Lung (tissue), 12 donors: Measurements from ENCODE around the gene RAB8B. TPM values are rescaled to one million over a fixed set of nuclear protein-coding genes. Genes with fewer than 3 reads are reported as not detected.

Experiments
- ATAC-seq: fragments of 200-7000 bp; cut with Tn5 transposase; one replicate; pipeline ENCODE4 v1.9.1; 2020; ENCODE audit warnings: moderate number of reproducible peaks; ENCODE audit not compliant: insufficient read depth, low FRiP score
- DNase-seq, 3 donors: peaks; one replicate each; pipeline ENCODE4 v3.0.0-alpha.2; 2013 to 2017
- H3K27ac ChIP-seq, 2 donors: one replicate each; pipeline ENCODE4 v1.5.1; 2013; ENCODE audit warnings: mild to moderate bottlenecking in 2 of 2, moderate library complexity in 2 of 2, control low read depth in 1 of 2, inconsistent platforms in 1 of 2, low read depth in 1 of 2, low read length in 1 of 2
- H3K27me3 ChIP-seq, 3 donors: one replicate each; pipeline ENCODE4 v1.5.1; 2013; ENCODE audit warnings: low read length in 2 of 3; ENCODE audit not compliant: control insufficient read depth in 3 of 3, insufficient read depth in 3 of 3
- H3K36me3 ChIP-seq, 4 donors: one replicate each; pipeline ENCODE4 v1.5.1; 2013; ENCODE audit warnings: low read length in 4 of 4, mild to moderate bottlenecking in 1 of 4, moderate library complexity in 1 of 4; ENCODE audit not compliant: control insufficient read depth in 4 of 4, insufficient read depth in 4 of 4
- H3K4me1 ChIP-seq, 5 donors: one replicate each; pipeline ENCODE4 v1.5.1; 2013; ENCODE audit warnings: low read length in 5 of 5, mild to moderate bottlenecking in 2 of 5, moderate library complexity in 1 of 5; ENCODE audit not compliant: control insufficient read depth in 5 of 5, insufficient read depth in 5 of 5
- H3K4me3 ChIP-seq: one replicate; pipeline ENCODE4 v1.5.1; 2013; ENCODE audit warnings: mild to moderate bottlenecking, control low read depth, moderate library complexity
- H3K9ac ChIP-seq, 2 donors: one replicate each; pipeline ENCODE4 v1.5.1; 2013; ENCODE audit warnings: low read length in 2 of 2, control low read depth in 1 of 2; ENCODE audit not compliant: insufficient read depth in 1 of 2
- H3K9me3 ChIP-seq, 4 donors: one replicate each; pipeline ENCODE4 v1.5.1; 2013; ENCODE audit warnings: low read length in 3 of 4, mild to moderate bottlenecking in 1 of 4, moderate library complexity in 1 of 4; ENCODE audit not compliant: control insufficient read depth in 4 of 4, insufficient read depth in 3 of 4
- WGBS, 2 donors: extraction: QIAGEN DNeasy Blood & Tissue Kit; methylation state at CpG; one replicate each; pipeline ENCODE4 v1.1.7; 2013; 5-methylcytosine and 5-hydroxymethylcytosine counted together
- polyA plus RNA-seq, 2 donors: library from polyadenylated mRNA; stranded (reverse); fragments of 200-250 nt; gene quantifications; one replicate each; pipeline ENCODE4 v1.2.1, GENCODE V29; 2013
- total RNA-seq, 2 donors: library from RNA; depleted of rRNA in 1 of 2; stranded (reverse); fragments of >200 nt in 1 of 2; gene quantifications; one replicate each; pipeline ENCODE4 v1.2.1, GENCODE V29; 2014 to 2021
- TF ChIP-seq, protein P1 (sequence below): IDR thresholded peaks from 2 replicates; pipeline ENCODE4 v1.5.1; 2012; ENCODE audit warnings: mild to moderate bottlenecking; ENCODE audit errors: control extremely low read depth, extremely low read depth
- donor health status: control.
- donor health status: control.
- donor health status: Bipolar disorder and iron deficiency.
- donor health status: healthy.
- donor health status: DM: yes; HTN: yes; CAD: no.

Gene RAB8B
- total and polyA plus RNA-seq, 4 donors = 10.0 to 88.9 (median 35.7) TPM

DNA sequence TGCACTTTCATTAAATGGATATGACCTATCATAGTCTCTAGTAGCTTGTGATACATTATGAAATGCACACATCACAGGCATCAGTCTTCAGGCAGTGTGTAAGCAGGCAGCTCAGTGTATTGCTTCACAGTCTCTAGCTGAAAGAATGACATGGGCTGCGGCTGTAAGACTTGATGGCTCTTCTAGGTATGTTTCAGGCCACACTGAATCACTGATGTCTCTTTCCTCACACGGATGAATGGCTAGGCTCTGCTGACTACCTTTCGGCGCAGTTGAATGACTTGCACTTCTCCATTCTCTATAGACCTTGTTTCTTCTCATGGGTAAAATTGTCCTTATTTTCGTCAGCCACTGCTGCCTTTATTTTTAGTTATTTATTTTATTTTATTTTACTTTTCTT, 103.4 kb downstream of the RAB8B start:
- Histone ChIP-seq H3K4me3 (no peak overlapping the region), H3K9me3 (no peaks in the 10 kb centered on the region), H3K9ac (no peak overlapping the region), H3K27me3 (no peaks in the 10 kb centered on the region), H3K4me1 (no peaks in the 10 kb centered on the region), H3K27ac (no peak overlapping the region), H3K36me3 (peaks cover 0 to 16% (median 0%) of the 10 kb centered on the region in 4 donors)
- ATAC-seq = no peak
- DNase-seq = no peak
- WGBS, 2 donors = 86 to 94% methylated on average over 5 of the region's 5 CpGs
- TF ChIP-seq, protein P1, sequence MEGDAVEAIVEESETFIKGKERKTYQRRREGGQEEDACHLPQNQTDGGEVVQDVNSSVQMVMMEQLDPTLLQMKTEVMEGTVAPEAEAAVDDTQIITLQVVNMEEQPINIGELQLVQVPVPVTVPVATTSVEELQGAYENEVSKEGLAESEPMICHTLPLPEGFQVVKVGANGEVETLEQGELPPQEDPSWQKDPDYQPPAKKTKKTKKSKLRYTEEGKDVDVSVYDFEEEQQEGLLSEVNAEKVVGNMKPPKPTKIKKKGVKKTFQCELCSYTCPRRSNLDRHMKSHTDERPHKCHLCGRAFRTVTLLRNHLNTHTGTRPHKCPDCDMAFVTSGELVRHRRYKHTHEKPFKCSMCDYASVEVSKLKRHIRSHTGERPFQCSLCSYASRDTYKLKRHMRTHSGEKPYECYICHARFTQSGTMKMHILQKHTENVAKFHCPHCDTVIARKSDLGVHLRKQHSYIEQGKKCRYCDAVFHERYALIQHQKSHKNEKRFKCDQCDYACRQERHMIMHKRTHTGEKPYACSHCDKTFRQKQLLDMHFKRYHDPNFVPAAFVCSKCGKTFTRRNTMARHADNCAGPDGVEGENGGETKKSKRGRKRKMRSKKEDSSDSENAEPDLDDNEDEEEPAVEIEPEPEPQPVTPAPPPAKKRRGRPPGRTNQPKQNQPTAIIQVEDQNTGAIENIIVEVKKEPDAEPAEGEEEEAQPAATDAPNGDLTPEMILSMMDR = no peak

DNA sequence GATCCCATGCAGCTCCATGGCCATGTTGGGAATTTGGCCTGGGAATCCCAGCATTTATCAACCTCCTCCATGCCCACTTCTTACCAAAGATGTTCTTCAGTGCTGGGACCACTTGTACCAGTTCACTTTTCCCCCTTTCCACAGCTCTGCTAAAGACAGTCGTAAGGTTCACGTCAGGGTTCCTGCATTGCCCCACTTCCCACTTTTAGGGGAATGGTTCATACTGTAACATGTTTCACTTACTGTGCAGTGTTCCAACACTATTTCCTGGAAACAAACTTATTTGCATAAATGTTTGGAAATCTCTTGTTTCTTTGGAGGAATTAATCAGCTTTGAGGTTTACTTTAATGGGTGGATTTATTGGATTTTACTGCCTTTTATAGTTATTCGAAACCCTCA, 105.0 kb downstream of the RAB8B start:
- DNase-seq (no peak), ATAC-seq (no peak)
- Histone ChIP-seq H3K27me3 (no peaks in the 10 kb centered on the region), H3K36me3 (peaks cover 0 to 10% (median 1%) of the 10 kb centered on the region in 4 donors), H3K4me3 (no peak overlapping the region), H3K4me1 (no peaks in the 10 kb centered on the region), H3K9me3 (no peaks in the 10 kb centered on the region), H3K27ac (no peak overlapping the region), H3K9ac (no peak overlapping the region)
- TF ChIP-seq, protein P1 = no peak
- 47 to 81% methylated on average over 3 of the region's 3 CpGs for WGBS, 2 donors

DNA sequence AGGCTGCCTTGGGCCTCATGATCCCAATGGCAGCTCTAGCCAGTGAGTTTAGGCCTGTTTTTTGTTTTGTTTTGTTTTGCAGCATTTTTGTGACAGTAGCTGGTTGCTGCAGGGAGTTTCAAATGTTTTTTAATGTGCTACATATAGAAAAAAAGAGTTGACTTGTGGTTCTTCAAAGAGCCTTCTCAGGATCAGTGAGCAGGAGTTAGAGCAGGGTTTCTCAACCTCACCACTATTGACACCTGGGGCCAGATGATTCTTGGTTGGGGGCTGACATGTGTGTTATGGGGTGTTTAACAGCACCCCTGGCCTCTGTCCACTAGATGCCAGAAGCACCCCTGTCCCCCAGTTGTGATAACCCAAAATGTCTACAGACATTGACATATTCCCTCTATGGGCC, 105.9 kb downstream of the RAB8B start:
- ATAC-seq (no peak), DNase-seq (no peak)
- Histone ChIP-seq H3K4me1 (no peaks in the 10 kb centered on the region), H3K36me3 (peaks cover 0 to 13% (median 1%) of the 10 kb centered on the region in 4 donors), H3K9ac (no peak overlapping the region), H3K27me3 (no peaks in the 10 kb centered on the region), H3K4me3 (no peak overlapping the region), H3K9me3 (no peaks in the 10 kb centered on the region), H3K27ac (no peak overlapping the region)
- TF ChIP-seq, protein P1 = no peak

DNA sequence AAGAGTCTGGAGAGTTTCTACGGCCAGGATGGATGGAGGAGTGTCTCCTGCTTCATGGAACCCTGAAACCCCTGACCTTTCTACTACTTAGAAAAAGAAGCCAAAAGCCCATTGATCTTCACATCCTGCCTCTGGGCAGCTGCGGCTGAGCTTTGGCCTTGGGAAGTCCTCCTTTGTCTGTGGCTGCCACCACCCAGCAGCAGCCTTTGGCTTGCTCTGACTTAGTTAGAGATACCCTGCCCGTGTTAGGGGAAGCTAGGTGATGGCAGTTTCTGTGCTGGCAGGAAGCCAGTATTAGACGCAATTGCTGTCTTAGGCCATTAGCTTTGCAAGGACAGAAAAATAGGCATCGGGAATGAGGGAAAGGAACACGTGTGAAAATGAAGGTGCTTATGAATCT, 106.8 kb downstream of the RAB8B start:
- H3K36me3 ChIP-seq = peaks cover 0 to 9% (median 1%) of the 10 kb centered on the region in 4 donors
- 60 to 66% methylated on average over 6 of the region's 6 CpGs for WGBS, 2 donors
- H3K4me3 ChIP-seq = no peak overlapping the region
- DNase-seq = peak; percentile 8 to 48 (median 22)
- no peaks in the 10 kb centered on the region for H3K4me1 ChIP-seq
- no peak for ATAC-seq
- no peak overlapping the region for H3K27ac ChIP-seq
- H3K9ac ChIP-seq = no peak overlapping the region
- no peaks in the 10 kb centered on the region for H3K9me3 ChIP-seq
- H3K27me3 ChIP-seq = no peaks in the 10 kb centered on the region
- TF ChIP-seq, protein P1 = no peak
